ENCODE results near the gene BCAN.

Gene BCAN

GRCh38 chr1:156629823-156630449 is 12.0 kb upstream of the BCAN start:
- TF ChIP-seq CTCF (IDR thresholded peaks at IDR 0.05), result no peak

- TF ChIP-seq CTCF (IDR thresholded peaks at IDR 0.05), result no peak
Measured at GRCh38 chr1:156632355-156632754, 9.6 kb upstream of the BCAN start.

- TF ChIP-seq CTCF (IDR thresholded peaks at IDR 0.05), result no peak
Measured at GRCh38 chr1:156638189-156638985, 3.5 kb upstream of the BCAN start.

GRCh38 chr1:156639601-156640101 is 2.3 kb upstream of the BCAN start:
- TF ChIP-seq CTCF (IDR thresholded peaks at IDR 0.05), result no peak

GRCh38 chr1:156640842-156641706 is 843 bp upstream of the BCAN start:
- no peak for TF ChIP-seq CTCF (IDR thresholded peaks at IDR 0.05)

GRCh38 chr1:156642265-156643048 is 540 bp downstream of the BCAN start:
- TF ChIP-seq CTCF (IDR thresholded peaks at IDR 0.05), result no peak
